ENCODE measurements around the gene CPEB2.

- TF ChIP-seq CTCF (IDR thresholded peaks at IDR 0.05) (no peak), EP300 (IDR thresholded peaks at IDR 0.05; ENCODE audit: low read depth) (no peak), POLR2AphosphoS5 (IDR thresholded peaks at IDR 0.05) (no peak)
Measured at GRCh38 chr4:15078682-15079642, 76.7 kb downstream of the CPEB2 start.

All from transverse colon (tissue), 4 donors.